SK-N-SH treated with all-trans-retinoic acid at 6 μM for 48 hours (cell line): ENCODE measurements around the gene WDR5.
A peak's percentile ranks its signal among the peaks of the same experiment; 100 is the strongest.

ENCODE experiments used
- ATAC-seq: fragments of 200-7000 bp; cut with Tn5 transposase; 3 replicates; pipeline ENCODE4 v1.9.1; 2020; ENCODE audit warnings: mild to moderate bottlenecking, moderate library complexity
- ARNTL ChIP-seq: fragments of 450-650 bp; formaldehyde crosslinking; IDR thresholded peaks from 2 replicates; pipeline ENCODE4 v1.5.0; 2020; ENCODE audit warnings: low read depth, mild to moderate bottlenecking, moderate library complexity, borderline replicate concordance
- BACH2 ChIP-seq: fragments of 250-450 bp; sonication (Bioruptor Pico); IDR thresholded peaks from 2 replicates; pipeline ENCODE4 v1.9.0; 2021; ENCODE audit warnings: mild to moderate bottlenecking, borderline replicate concordance
- CREB5 ChIP-seq: fragments of 250-450 bp; sonication (Bioruptor Pico); IDR thresholded peaks from 2 replicates; pipeline ENCODE4 v1.5.1; 2020; ENCODE audit warnings: low read depth, mild to moderate bottlenecking, moderate library complexity
- CSDC2 ChIP-seq: fragments of 250-450 bp; sonication (Bioruptor Pico); IDR thresholded peaks from 2 replicates; pipeline ENCODE4 v1.5.0; 2020; ENCODE audit warnings: mild to moderate bottlenecking, moderate library complexity
- CSRNP3 ChIP-seq: fragments of 250-450 bp; sonication (Bioruptor Pico); IDR thresholded peaks from 2 replicates; pipeline ENCODE4 v1.5.1; 2021; ENCODE audit warnings: mild to moderate bottlenecking, moderate library complexity
- ESRRG ChIP-seq: fragments of 250-450 bp; sonication (Bioruptor Pico); IDR thresholded peaks from 2 replicates; pipeline ENCODE4 v1.6.1; 2021; ENCODE audit warnings: mild to moderate bottlenecking
- GLIS3 ChIP-seq: fragments of 250-450 bp; sonication (Bioruptor Pico); IDR thresholded peaks from 2 replicates; pipeline ENCODE4 v1.5.0; 2020; ENCODE audit warnings: mild to moderate bottlenecking, moderate library complexity
- ISL1 ChIP-seq: fragments of 250-450 bp; sonication (Bioruptor Pico); IDR thresholded peaks from 2 replicates; pipeline ENCODE4 v2.1.2; 2022; ENCODE audit warnings: mild to moderate bottlenecking, moderate library complexity
- OSR1 ChIP-seq: fragments of 250-450 bp; sonication (Bioruptor Pico); IDR thresholded peaks from 2 replicates; pipeline ENCODE4 v1.8.0; 2022; ENCODE audit warnings: moderate library complexity, mild to moderate bottlenecking, inconsistent platforms
- PATZ1 ChIP-seq: fragments of 250-450 bp; sonication (Bioruptor Pico); IDR thresholded peaks from 2 replicates; pipeline ENCODE4 v1.8.0; 2020; ENCODE audit warnings: mild to moderate bottlenecking, moderate library complexity, borderline replicate concordance
- POU6F1 ChIP-seq: fragments of 250-450 bp; sonication (Bioruptor Pico); IDR thresholded peaks from 2 replicates; pipeline ENCODE4 v1.8.0; 2021; ENCODE audit warnings: low read depth, mild to moderate bottlenecking, moderate library complexity, borderline replicate concordance
- PPARA ChIP-seq: fragments of 250-450 bp; sonication (Bioruptor Pico); IDR thresholded peaks from 2 replicates; pipeline ENCODE4 v1.5.0; 2020; ENCODE audit warnings: mild to moderate bottlenecking, borderline replicate concordance
- RARB ChIP-seq: fragments of 250-450 bp; sonication (Bioruptor Pico); IDR thresholded peaks from 2 replicates; pipeline ENCODE4 v1.8.0; 2021; ENCODE audit warnings: mild to moderate bottlenecking, moderate library complexity
- TCF4 ChIP-seq: fragments of 250-450 bp; sonication (Bioruptor Pico); IDR thresholded peaks from 2 replicates; pipeline ENCODE4 v1.8.0; 2021; ENCODE audit warnings: mild to moderate bottlenecking, moderate library complexity, borderline replicate concordance
- TOX ChIP-seq: fragments of 250-450 bp; sonication (Bioruptor Pico); IDR thresholded peaks from 2 replicates; pipeline ENCODE4 v1.8.0; 2021; ENCODE audit warnings: mild to moderate bottlenecking, moderate library complexity, borderline replicate concordance
- TSHZ2 ChIP-seq: fragments of 250-450 bp; sonication (Bioruptor Pico); IDR thresholded peaks from 2 replicates; pipeline ENCODE4 v1.5.0; 2020; ENCODE audit warnings: mild to moderate bottlenecking, moderate library complexity
- ZFP30 ChIP-seq: fragments of 450-650 bp; formaldehyde crosslinking; IDR thresholded peaks from 2 replicates; pipeline ENCODE4 v1.5.0; 2022; ENCODE audit warnings: mild to moderate bottlenecking, moderate library complexity
- ZNF70 ChIP-seq: fragments of 450-650 bp; formaldehyde crosslinking; IDR thresholded peaks from 2 replicates; pipeline ENCODE4 v1.5.0; 2020; ENCODE audit warnings: mild to moderate bottlenecking, moderate library complexity
- ZNF8 ChIP-seq: fragments of 450-650 bp; formaldehyde crosslinking; IDR thresholded peaks from 2 replicates; pipeline ENCODE4 v1.5.0; 2020; ENCODE audit warnings: mild to moderate bottlenecking, moderate library complexity

WDR5 gene

GRCh38 chr9:134131471-134132207 is 4.2 kb upstream of the WDR5 start (continued):
- no peak for TF ChIP-seq PPARA
- TF ChIP-seq ZFP30 (CRISPR knock-in tag): no peak
- TF ChIP-seq OSR1 (CRISPR knock-in tag): no peak
- TF ChIP-seq POU6F1 (CRISPR knock-in tag): no peak
- TF ChIP-seq PATZ1 (CRISPR knock-in tag): no peak
- TF ChIP-seq, all 23 proteins: peak for 0

GRCh38 chr9:134132208-134132870 is 3.5 kb upstream of the WDR5 start:
- TF ChIP-seq ZNF70 (CRISPR knock-in tag): no peak
- no peak for TF ChIP-seq TCF4 (CRISPR knock-in tag)
- TF ChIP-seq RARB (CRISPR knock-in tag): no peak
- TF ChIP-seq GLIS3 (CRISPR knock-in tag): no peak
- no peak for TF ChIP-seq ARNTL (CRISPR knock-in tag)
- TF ChIP-seq ESRRG (CRISPR knock-in tag): no peak
- no peak for TF ChIP-seq ISL1 (CRISPR knock-in tag)
- no peak for TF ChIP-seq PATZ1 (CRISPR knock-in tag)
- no peak for ATAC-seq

- peak; percentile 49 for ATAC-seq
- no peak for TF ChIP-seq TOX (CRISPR knock-in tag)
- TF ChIP-seq TSHZ2 (CRISPR knock-in tag): no peak
- TF ChIP-seq ZNF8 (CRISPR knock-in tag): no peak
- no peak for TF ChIP-seq GLIS3 (CRISPR knock-in tag)
- TF ChIP-seq ISL1 (CRISPR knock-in tag): no peak
- no peak for TF ChIP-seq ARNTL (CRISPR knock-in tag)
- TF ChIP-seq OSR1 (CRISPR knock-in tag): no peak
- TF ChIP-seq TCF4 (CRISPR knock-in tag): no peak
- no peak for TF ChIP-seq ESRRG (CRISPR knock-in tag)
- TF ChIP-seq PPARA: no peak
- TF ChIP-seq POU6F1 (CRISPR knock-in tag): no peak
- no peak for TF ChIP-seq CSRNP3
- no peak for TF ChIP-seq BACH2 (CRISPR knock-in tag)
- TF ChIP-seq CREB5 (CRISPR knock-in tag): no peak
- no peak for TF ChIP-seq CSDC2 (CRISPR knock-in tag)
Measured at GRCh38 chr9:134134949-134135342, 936 bp upstream of the WDR5 start.
